IMR-90 (cell line): Measurements from ENCODE around the gene CIAO2B. TPM values are rescaled to one million over a fixed set of nuclear protein-coding genes. Genes with fewer than 3 reads are reported as not detected.

ENCODE experiments used
- CHD1 ChIP-seq: IDR thresholded peaks from 2 replicates; pipeline ENCODE4 v1.6.1; 2012; ENCODE audit warnings: low read depth, low read length, improper control_type of control experiment
- CTCF ChIP-seq: conservative IDR thresholded peaks from 2 replicates; pipeline ENCODE4 v1.5.1; 2012; ENCODE audit warnings: mild to moderate bottlenecking, low read depth, low read length, improper control_type of control experiment
- NFE2L2 ChIP-seq: fragments of 150-350 bp; IDR thresholded peaks from 2 replicates; pipeline ENCODE4 v1.6.1; 2016; ENCODE audit warnings: low read depth, mild to moderate bottlenecking, low read length
- RCOR1 ChIP-seq: IDR thresholded peaks from 2 replicates; pipeline ENCODE4 v1.6.1; 2012; ENCODE audit warnings: mild to moderate bottlenecking, low read length, improper control_type of control experiment; ENCODE audit not compliant: insufficient replicate concordance
- SMC3 ChIP-seq: fragments of 150-350 bp; IDR thresholded peaks from 2 replicates; pipeline ENCODE4 v1.6.1; 2016; ENCODE audit warnings: low read depth, mild to moderate bottlenecking, antibody characterized with exemption, low read length, moderate library complexity
- polyA plus RNA-seq, 3 experiments: library from polyadenylated mRNA; depleted of rRNA; stranded (reverse); fragments of >200 nt; gene quantifications; 2 replicates each; pipeline ENCODE4 v1.2.3, GENCODE V29; 2012; ENCODE audit warnings: low replicate concordance in 1 of 3
- total RNA-seq: library from RNA; depleted of rRNA; stranded (reverse); fragments of >200 nt; gene quantifications from 2 replicates; pipeline ENCODE4 v1.2.3, GENCODE V29; 2012

Gene CIAO2B
- total and polyA plus RNA-seq, 2 of the 4 experiments (the other 2 are of a cell fraction) = 148 to 234 TPM

GRCh38 chr16:66983033-66983432 lies 48.8 kb upstream of the CIAO2B start (continued):
- no peak for TF ChIP-seq CTCF
- no peak for TF ChIP-seq NFE2L2
- no peak for TF ChIP-seq RCOR1
- TF ChIP-seq SMC3 = no peak
- TF ChIP-seq CHD1 = no peak
